ENCODE measurements around the gene KRTAP2-4.
"Not testable (repeated sequence)": the region's sequence is repeated elsewhere in the genome, so short reads cannot be mapped to it uniquely, and the experiment has no call there.

Gene KRTAP2-4

GRCh38 chr17:41071606-41072360, 6.1 kb upstream of the KRTAP2-4 start:
- DNase-seq (ENCODE audit: low spot score), result no peak

- no peak for DNase-seq (ENCODE audit: low spot score)
Measured at GRCh38 chr17:41069031-41069430, 3.4 kb upstream of the KRTAP2-4 start.

DNA sequence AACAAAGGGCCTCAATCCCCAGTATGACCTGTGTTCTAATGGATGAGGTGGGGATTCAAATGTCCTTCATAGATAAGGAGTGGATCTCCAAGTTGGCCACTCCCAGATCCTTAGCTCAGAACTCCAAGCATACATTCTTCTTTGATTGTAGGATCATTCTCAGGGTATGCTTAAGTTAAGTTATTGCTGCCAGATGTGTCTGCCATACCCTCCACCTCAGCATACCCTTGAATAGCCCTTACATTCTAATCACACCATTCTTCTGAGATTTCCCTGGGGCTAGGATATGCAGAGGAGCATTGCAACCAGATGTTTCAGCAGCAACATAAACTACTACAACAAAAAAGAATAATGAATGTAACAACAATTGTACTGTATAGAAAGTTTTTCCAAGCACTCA, 1.6 kb upstream of the KRTAP2-4 start:
- DNase-seq (ENCODE audit: low spot score), result no peak

- DNase-seq (ENCODE audit: low spot score), result not testable (repeated sequence)
Measured at GRCh38 chr17:41065016-41065689, 526 bp downstream of the KRTAP2-4 start.

- DNase-seq (ENCODE audit: low spot score), result no peak
Measured at GRCh38 chr17:41064301-41064700, 1.4 kb downstream of the KRTAP2-4 start.

DNA sequence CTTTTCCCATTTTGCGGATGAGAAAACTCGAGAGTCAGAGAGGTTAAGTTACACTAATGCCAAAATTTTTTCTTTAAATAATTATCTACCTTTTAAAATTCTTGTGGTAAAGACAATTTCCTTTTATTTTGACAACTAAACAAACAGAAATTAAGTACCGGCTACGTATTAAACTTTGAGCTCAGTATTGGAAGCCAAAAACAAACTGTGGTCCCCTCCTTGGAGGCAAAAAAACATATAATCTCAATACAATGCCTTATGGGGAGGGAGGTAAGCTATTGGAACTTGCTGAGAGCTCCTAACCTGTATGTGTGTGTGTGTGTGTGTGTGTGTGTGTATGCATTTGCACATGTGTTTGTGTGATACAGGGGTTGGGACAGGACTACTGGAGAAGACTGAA, 2.2 kb downstream of the KRTAP2-4 start:
- DNase-seq (ENCODE audit: low spot score), result no peak

DNA sequence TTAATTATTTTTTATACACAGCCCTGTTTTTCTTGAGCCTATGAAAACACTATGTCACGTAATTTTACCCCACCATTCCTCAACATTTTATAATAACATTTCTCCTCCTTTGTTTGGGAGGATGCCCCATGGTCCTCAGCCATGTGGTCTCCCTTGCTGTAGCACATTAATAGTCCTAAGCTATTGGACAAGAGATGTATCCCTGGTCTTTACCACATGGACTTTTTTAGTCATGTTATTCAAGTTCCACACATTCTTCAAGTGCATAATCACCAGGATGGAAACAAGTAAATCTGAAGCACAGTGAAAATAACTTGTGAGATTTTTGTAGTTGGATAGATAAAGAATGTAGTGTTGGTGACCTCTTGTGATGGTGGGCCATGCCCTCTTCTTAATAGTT, 3.7 kb downstream of the KRTAP2-4 start:
- DNase-seq (ENCODE audit: low spot score), result no peak

DNA sequence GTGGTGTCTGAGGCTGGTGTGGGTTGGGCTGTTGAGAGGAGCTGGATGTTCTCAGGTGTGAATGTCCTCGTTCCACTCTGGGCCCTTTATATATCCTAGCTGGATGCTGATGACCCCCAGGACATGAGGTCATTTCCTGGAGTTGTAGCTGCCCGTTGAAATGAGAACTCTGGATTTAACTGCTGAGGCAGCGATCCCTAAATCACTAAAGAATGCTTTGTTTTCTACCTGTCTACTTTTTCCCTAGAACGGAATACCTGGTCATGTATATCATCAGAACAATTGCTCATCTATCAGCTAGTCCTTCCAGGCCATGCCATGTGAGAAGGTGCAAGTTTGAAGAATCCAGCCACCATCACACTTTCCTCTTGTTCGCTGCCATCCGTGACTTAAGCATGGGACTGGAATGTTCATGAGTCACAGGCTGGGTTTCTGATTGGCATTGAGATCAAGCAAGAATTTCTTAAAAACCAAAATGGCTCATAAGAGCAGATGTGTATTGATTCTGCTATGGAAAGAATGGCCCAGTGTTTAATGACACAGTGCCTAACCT, 5.6 kb downstream of the KRTAP2-4 start, which contains the start of gene KRTAP2-3:
TSS of gene KRTAP2-3 (minus strand) at position 63 of the 553 bp plus-strand sequence. CDS start 64 bp downstream, outside the sequence.
- DNase-seq (ENCODE audit: low spot score), result no peak

GRCh38 chr17:41059276-41060051, 6.2 kb downstream of the KRTAP2-4 start:
- DNase-seq (ENCODE audit: low spot score), result not testable (repeated sequence)

DNA sequence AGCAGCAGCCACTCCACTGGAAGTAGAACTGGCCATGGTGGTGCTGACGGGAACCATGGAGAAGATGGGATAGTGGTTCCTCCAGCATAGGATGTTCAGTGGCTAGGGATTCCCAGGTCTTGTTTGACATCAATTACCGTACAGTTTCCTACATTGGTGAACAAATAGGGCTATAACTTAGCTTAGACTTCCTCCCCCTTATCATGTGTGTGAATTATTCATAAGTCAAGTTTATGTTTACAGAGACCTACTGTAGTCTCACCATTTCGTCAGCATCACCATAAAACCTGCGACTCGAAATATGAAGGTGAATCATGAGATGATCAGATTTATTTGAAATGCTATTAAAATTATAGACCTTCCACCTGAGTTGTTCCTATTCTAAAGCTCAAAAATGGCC, 6.9 kb downstream of the KRTAP2-4 start:
- DNase-seq (ENCODE audit: low spot score), result no peak

- no peak for DNase-seq (ENCODE audit: low spot score)
Measured at GRCh38 chr17:41057547-41057946, 8.1 kb downstream of the KRTAP2-4 start.

DNA sequence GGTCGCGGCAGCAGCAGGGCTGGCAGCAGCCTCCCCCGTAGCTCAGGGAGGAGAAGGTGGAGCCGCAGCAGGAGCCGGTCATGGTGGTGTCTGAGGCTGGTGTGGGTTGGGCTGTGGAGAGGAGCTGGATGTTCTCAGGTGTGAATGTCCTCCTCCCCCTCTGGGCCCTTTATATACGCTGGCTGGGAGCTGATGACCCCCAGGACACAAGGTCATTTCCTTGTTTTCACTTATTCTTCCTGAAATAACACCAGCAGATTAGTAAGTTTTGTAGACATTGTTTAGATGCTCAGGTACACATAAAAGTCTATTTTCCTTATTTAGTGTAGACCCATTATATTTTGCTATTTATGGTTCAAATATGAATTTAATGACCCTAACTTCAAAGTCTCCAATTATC, 10.5 kb downstream of the KRTAP2-4 start, which contains the start of gene KRTAP2-2:
TSS of gene KRTAP2-2 (minus strand) at position 101 of the 400 bp plus-strand sequence. CDS start at position 82, 19 bp downstream.
- not testable (repeated sequence) for DNase-seq (ENCODE audit: low spot score)

GRCh38 chr17:41054556-41054955, 11.1 kb downstream of the KRTAP2-4 start:
- not testable (repeated sequence) for DNase-seq (ENCODE audit: low spot score)

DNA sequence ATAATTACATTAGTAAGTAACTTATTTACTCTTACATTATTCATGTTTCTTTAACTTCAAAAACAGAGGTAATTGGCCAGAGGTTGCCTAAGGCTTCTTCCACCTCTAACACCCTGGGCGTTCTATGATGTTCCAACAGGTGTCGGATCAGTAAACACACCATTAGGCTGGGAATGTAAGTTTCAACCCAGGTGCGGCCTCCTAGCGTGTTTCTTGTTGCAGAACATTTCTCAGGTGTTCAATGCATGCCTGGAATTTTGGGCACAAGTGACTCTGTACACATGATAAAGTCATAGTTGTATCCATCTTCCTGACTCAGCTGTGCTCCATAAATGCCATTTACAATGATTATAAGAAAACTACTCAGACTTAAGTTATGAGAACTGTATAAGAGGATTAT, 11.7 kb downstream of the KRTAP2-4 start:
- DNase-seq (ENCODE audit: low spot score), result no peak

DNA sequence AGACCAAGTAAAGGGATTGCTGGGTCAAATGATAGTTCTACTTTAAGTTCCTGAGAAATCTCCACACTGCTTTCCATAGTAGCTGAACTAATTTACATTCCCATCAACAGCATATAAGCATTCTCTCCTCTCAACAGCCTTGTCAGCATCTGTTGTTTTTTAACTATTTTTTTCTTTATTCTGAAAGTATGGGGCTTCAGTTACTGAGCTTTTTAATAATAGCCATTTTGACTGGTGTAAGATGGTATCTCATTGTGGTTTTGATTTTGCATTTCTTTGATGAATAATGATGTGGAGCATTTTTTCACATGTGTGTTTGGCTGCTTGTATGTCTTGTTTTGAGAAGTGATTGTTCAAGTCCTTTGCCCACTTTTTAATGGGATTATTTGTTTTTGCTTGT, 13.1 kb downstream of the KRTAP2-4 start:
- DNase-seq (ENCODE audit: low spot score), result no peak

DNA sequence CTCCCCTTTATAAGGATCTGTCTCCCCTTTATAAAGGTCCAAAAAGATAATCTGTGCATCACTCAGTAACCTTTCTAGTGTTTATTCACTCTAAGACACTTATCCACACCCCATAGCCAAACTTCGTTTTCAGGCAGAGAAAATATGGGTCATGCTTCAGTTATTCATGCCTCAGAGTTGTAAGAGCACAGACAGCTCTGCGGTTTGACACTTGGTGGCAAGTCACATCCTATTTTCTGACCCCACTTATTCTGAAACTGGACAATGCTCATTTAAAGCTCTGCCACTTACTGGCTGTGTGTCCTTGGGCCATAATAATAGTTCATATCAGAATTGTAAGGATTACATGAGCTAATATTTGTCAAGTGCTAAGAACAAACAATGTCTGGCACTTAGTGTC, 16.6 kb downstream of the KRTAP2-4 start:
- no peak for DNase-seq (ENCODE audit: low spot score)

DNA sequence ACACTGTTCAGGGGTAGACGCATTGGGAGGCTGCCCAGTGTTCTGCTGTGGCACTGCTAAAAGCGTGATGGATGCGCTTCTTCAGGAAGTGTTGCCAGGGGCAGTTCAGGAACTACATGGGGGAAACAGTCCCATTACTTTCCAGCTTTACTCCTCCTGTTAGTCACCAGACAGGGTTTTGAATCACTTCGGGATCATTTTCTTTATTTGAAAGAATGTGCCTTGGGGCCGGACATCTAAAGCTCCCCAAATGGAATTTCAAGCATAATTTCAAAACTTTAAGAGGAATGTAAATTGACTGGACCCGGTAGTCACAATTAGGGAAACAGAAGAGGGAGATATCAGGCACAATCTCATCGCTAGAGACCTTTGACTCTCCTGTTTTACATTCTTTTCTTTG, 17.2 kb downstream of the KRTAP2-4 start:
- DNase-seq (ENCODE audit: low spot score), result no peak

- DNase-seq (ENCODE audit: low spot score), result not testable (repeated sequence)
Measured at GRCh38 chr17:41046735-41047465, 18.8 kb downstream of the KRTAP2-4 start, which contains the start of gene KRTAP2-1. TSS of gene KRTAP2-1 (minus strand) at chr17:41047316. CDS start at chr17:41047267, 49 bp downstream.

- DNase-seq (ENCODE audit: low spot score), result no peak
Measured at GRCh38 chr17:41042953-41043352, 22.7 kb downstream of the KRTAP2-4 start.

- not testable (repeated sequence) for DNase-seq (ENCODE audit: low spot score)
Measured at GRCh38 chr17:41040783-41041571, 24.7 kb downstream of the KRTAP2-4 start, which contains the start of gene KRTAP1-1. TSS of gene KRTAP1-1 (minus strand) at chr17:41041450. CDS start at chr17:41041397, 53 bp downstream.

All from activated CD4-positive, alpha-beta T cell treated with anti-CD3 and anti-CD28 coated beads, Interleukin-2, Interleukin-4, amounts not matched to agents 100 ng/mL and 50 ng/mL, durations not matched to agents 16 hours and 8 hours (primary cell).